ENCODE measurements around the gene KIF5C. TPM values are rescaled to one million over a fixed set of nuclear protein-coding genes. Genes with fewer than 3 reads are reported as not detected.

The KIF5C gene
- total RNA-seq, 1 experiment from 2014 or later: 1.6 TPM

DNA sequence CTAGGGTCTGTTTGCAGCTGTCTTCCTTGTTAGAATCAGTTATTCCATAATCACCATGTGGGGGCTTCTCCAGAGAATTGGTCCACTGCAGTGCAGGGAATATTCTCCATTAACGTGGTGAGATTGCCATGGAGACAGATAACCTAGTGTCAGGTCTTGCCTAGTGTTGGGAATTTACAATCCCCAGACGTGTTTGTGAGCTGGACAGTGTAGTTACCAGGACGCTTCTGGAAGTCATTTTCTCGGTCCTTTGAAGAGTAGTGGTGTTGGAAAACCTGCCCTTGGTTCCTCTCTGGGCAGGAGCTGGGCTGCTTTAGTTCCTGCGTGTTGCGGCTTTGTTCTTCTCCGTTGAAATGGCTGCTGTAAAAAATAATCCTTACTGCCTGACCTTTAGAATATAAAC, 94.6 kb downstream of the KIF5C start:
- ATAC-seq: no peak
- POLR2A ChIA-PET: interaction anchor here (0.6 kb wide), 1 partner anchor 40 kb away, joined by 3 read pairs; no protein-coding TSS in a partner anchor
- H3K27me3 ChIP-seq (ENCODE audit: control insufficient read depth, insufficient read depth, low read length): no peaks in the 10 kb centered on the region; the same call in 1 of the 2 replicates
- in situ Hi-C loops (cut with HindIII; ENCODE audit: low pct_unique_long_range_greater_than_20kb, low sequenced_read_pairs) (no loop called here), intact Hi-C loops (cut with micrococcal nuclease; ENCODE audit: unreplicated experiment) (no loop called here)
- no peaks in the 10 kb centered on the region for H3K9me3 ChIP-seq (ENCODE audit: control insufficient read depth, insufficient read depth, low read depth, low read length)
- DNase-seq (ENCODE audit: low read depth, low spot score): no peak
- H3K36me3 ChIP-seq (ENCODE audit: control insufficient read depth, insufficient read depth, low read length): no peaks in the 10 kb centered on the region
- no peak overlapping the region for H3K27ac ChIP-seq (ENCODE audit: low read length)
- TF ChIP-seq SIN3A (IDR thresholded peaks at IDR 0.05; ENCODE audit: borderline replicate concordance, insufficient read depth, low read depth, low read length) (no peak), POLR2AphosphoS5 (IDR thresholded peaks at IDR 0.05; ENCODE audit: low read depth, low read length) (no peak), TCF7L2 (IDR thresholded peaks at IDR 0.05; ENCODE audit: low read depth, low read length) (no peak), REST (IDR thresholded peaks at IDR 0.05; ENCODE audit: insufficient read depth in 1 of 2, low read depth in 2 of 2, low read length in 1 of 2) (no peak), CTCF (IDR thresholded peaks at IDR 0.05) (no peak)
- H3K4me3 ChIP-seq (ENCODE audit: low read depth in 2 of 2, low read length in 2 of 2): no peak overlapping the region
- CTCF ChIA-PET: no interaction called here
- H3K4me1 ChIP-seq (ENCODE audit: control insufficient read depth, insufficient read depth, low read length): no peaks in the 10 kb centered on the region
- no TSS peak for BruUV-seq (replicated peaks)

- intact Hi-C loops (cut with micrococcal nuclease; ENCODE audit: unreplicated experiment) (no loop called here), in situ Hi-C loops (cut with HindIII; ENCODE audit: low pct_unique_long_range_greater_than_20kb, low sequenced_read_pairs) (no loop called here)
- ChIA-PET POLR2A (no interaction called here), CTCF (no interaction called here)
- ATAC-seq: no peak
- no peaks in the 10 kb centered on the region; the same call in 1 of the 2 replicates for H3K27me3 ChIP-seq (ENCODE audit: control insufficient read depth, insufficient read depth, low read length)
- no peaks in the 10 kb centered on the region for H3K4me1 ChIP-seq (ENCODE audit: control insufficient read depth, insufficient read depth, low read length)
- H3K9me3 ChIP-seq (ENCODE audit: control insufficient read depth, insufficient read depth, low read depth, low read length): no peaks in the 10 kb centered on the region
- H3K36me3 ChIP-seq (ENCODE audit: control insufficient read depth, insufficient read depth, low read length): no peaks in the 10 kb centered on the region
- no peak overlapping the region for H3K27ac ChIP-seq (ENCODE audit: low read length)
- no TSS peak for BruUV-seq (replicated peaks)
- H3K4me3 ChIP-seq (ENCODE audit: low read depth in 2 of 2, low read length in 2 of 2): no peak overlapping the region
- TF ChIP-seq TCF7L2 (IDR thresholded peaks at IDR 0.05; ENCODE audit: low read depth, low read length) (no peak), REST (IDR thresholded peaks at IDR 0.05; ENCODE audit: insufficient read depth in 1 of 2, low read depth in 2 of 2, low read length in 1 of 2) (no peak)
- DNase-seq (ENCODE audit: low read depth, low spot score): no peak
These were observed 95.4 kb downstream of the KIF5C start for GRCh38 chr2:148970385-148970784.

Data from Panc1 (cell line).